Left ventricle myocardium inferior (tissue), 1 donor: Measurements from ENCODE around the gene GNG13. TPM values are rescaled to one million over a fixed set of nuclear protein-coding genes. Genes with fewer than 3 reads are reported as not detected.

Source experiments
- DNase-seq: peaks from one replicate; pipeline ENCODE4 v3.0.0-alpha.2; 2020
- H3K27ac ChIP-seq: fragments of 200-600 bp; replicated peaks from 2 replicates; pipeline ENCODE4 v1.8.0; 2021
- H3K27me3 ChIP-seq: fragments of 200-600 bp; 2 replicates; pipeline ENCODE4 v1.8.0; 2021; ENCODE audit warnings: low read depth
- H3K36me3 ChIP-seq: fragments of 200-600 bp; 2 replicates; pipeline ENCODE4 v1.8.0; 2021
- H3K4me1 ChIP-seq: fragments of 200-600 bp; 2 replicates; pipeline ENCODE4 v1.8.0; 2021
- H3K4me3 ChIP-seq: fragments of 200-600 bp; 2 replicates; pipeline ENCODE4 v1.8.0; 2021; ENCODE audit warnings: mild to moderate bottlenecking, moderate library complexity
- H3K9me3 ChIP-seq: fragments of 200-600 bp; replicated peaks from 2 replicates; pipeline ENCODE4 v1.8.0; 2021
- CTCF ChIP-seq: fragments of 200-600 bp; IDR thresholded peaks from 2 replicates; pipeline ENCODE4 v1.8.0; 2021; ENCODE audit warnings: antibody characterized with exemption, mild to moderate bottlenecking, borderline replicate concordance
- intact Hi-C: fragments of 100-400 bp; cut with micrococcal nuclease; formaldehyde crosslinking; loops from one replicate; pipeline ENCODE4 v1.11.0; 2022
- long read RNA-seq: library from polyadenylated mRNA; unstranded; transcript quantifications from one replicate; pipeline ENCODE4 v2.0.0, GENCODE V29; 2021
- total RNA-seq: library from RNA; stranded (reverse); fragmentation: NEBNext Ultra II Directional; extraction: Animal tissue kit (Norgen Biotek cat#: 25700); gene quantifications from one replicate; pipeline ENCODE4 v1.2.1, GENCODE V29; 2021
- donor health status: DM: no; HTN: yes; CAD: no; lungs with severe emphysema.

GNG13 gene
- not detected for total RNA-seq
- long read RNA-seq: 0 reads

GRCh38 chr16:799948-800833 is at the start of gene GNG13:
Gene GNG13, minus strand, starts transcription at chr16:800734. Its CDS starts 1,657 bp downstream, at chr16:799077.
- DNase-seq: no peak
- TF ChIP-seq CTCF: no peak

GRCh38 chr16:848510-849253 is 48.1 kb upstream of the GNG13 start:
- Histone ChIP-seq H3K27ac (no peak overlapping the region), H3K27me3 (peaks cover 14% of the 10 kb centered on the region), H3K4me1 (no peaks in the 10 kb centered on the region), H3K36me3 (no peaks in the 10 kb centered on the region), H3K4me3 (no peak overlapping the region), H3K9me3 (no peaks in the 10 kb centered on the region)
- intact Hi-C loops: no loop called here
- no peak for DNase-seq
- no peak for TF ChIP-seq CTCF

More at GRCh38 chr16:799948-800833, at the start of gene GNG13:
- Histone ChIP-seq H3K36me3 (no peaks in the 10 kb centered on the region), H3K27ac (no peak within 1 kb of the TSS), H3K4me1 (no peaks in the 10 kb centered on the region), H3K27me3 (peaks cover 74% of the 10 kb centered on the region), H3K9me3 (no peaks in the 10 kb centered on the region), H3K4me3 (no peak within 1 kb of the TSS)
- intact Hi-C loops: no loop called here

- intact Hi-C loops: no loop called here
- H3K27me3 ChIP-seq: peaks cover 18% of the 10 kb centered on the region
- no peak overlapping the region for H3K27ac ChIP-seq
- no peak for DNase-seq
- no peak overlapping the region for H3K4me3 ChIP-seq
- TF ChIP-seq CTCF: no peak
- H3K9me3 ChIP-seq: no peaks in the 10 kb centered on the region
- H3K4me1 ChIP-seq: no peaks in the 10 kb centered on the region
- H3K36me3 ChIP-seq: no peaks in the 10 kb centered on the region
Measured at GRCh38 chr16:847681-848445, 47.3 kb upstream of the GNG13 start.

- Histone ChIP-seq H3K36me3 (no peaks in the 10 kb centered on the region), H3K27ac (no peak overlapping the region), H3K27me3 (peaks cover 25% of the 10 kb centered on the region), H3K9me3 (no peaks in the 10 kb centered on the region), H3K4me1 (no peaks in the 10 kb centered on the region), H3K4me3 (no peak overlapping the region)
- no peak for DNase-seq
- intact Hi-C loops: no loop called here
- TF ChIP-seq CTCF: no peak
Measured at GRCh38 chr16:847151-847550, 46.6 kb upstream of the GNG13 start.

- Histone ChIP-seq H3K27ac (no peak overlapping the region), H3K4me1 (no peaks in the 10 kb centered on the region), H3K9me3 (no peaks in the 10 kb centered on the region), H3K27me3 (peaks cover 43% of the 10 kb centered on the region), H3K4me3 (no peak overlapping the region), H3K36me3 (no peaks in the 10 kb centered on the region)
- no peak for DNase-seq
- TF ChIP-seq CTCF: no peak
- intact Hi-C loops: no loop called here
Measured at GRCh38 chr16:845351-845745, 44.8 kb upstream of the GNG13 start.
